Keratinocyte (primary cell): ENCODE results near the gene ANKS1B. TPM values are rescaled to one million over a fixed set of nuclear protein-coding genes. Genes with fewer than 3 reads are reported as not detected.
"Not testable (repeated sequence)": the region's sequence is repeated elsewhere in the genome, so short reads cannot be mapped to it uniquely, and the experiment has no call there.

ENCODE experiments used
- DNase-seq: peaks from one replicate; pipeline ENCODE4 v3.0.0-alpha.2; 2011; ENCODE audit warnings: low read depth, missing footprints, low spot score
- FAIRE-seq: peaks from 2 replicates; lab custom pipeline; 2011; peaks lifted over from hg19 to GRCh38; lab: Jason Lieb, UNC
- H2AFZ ChIP-seq: 2 replicates; pipeline ENCODE4 v1.6.0; 2012; ENCODE audit warnings: low read length, control low read depth, inconsistent platforms; ENCODE audit not compliant: control insufficient read depth
- H3K27ac ChIP-seq: 2 replicates; pipeline ENCODE4 v1.5.1; 2011; ENCODE audit warnings: low read length; ENCODE audit not compliant: control insufficient read depth, insufficient read depth
- H3K27me3 ChIP-seq: 3 replicates; pipeline ENCODE4 v1.6.0; 2011; ENCODE audit warnings: low read length; ENCODE audit not compliant: control insufficient read depth, insufficient read depth; ENCODE audit errors: extremely low read depth
- H3K36me3 ChIP-seq, 2 experiments: 2 replicates in 1 of 2; 3 replicates in 1 of 2; pipeline ENCODE4 v1.5.1; 2011; ENCODE audit warnings: low read length in 2 of 2, mild to moderate bottlenecking in 1 of 2; ENCODE audit not compliant: control insufficient read depth in 2 of 2, insufficient read depth in 2 of 2; ENCODE audit errors: extremely low read depth in 1 of 2
- H3K4me1 ChIP-seq: 3 replicates; pipeline ENCODE4 v1.5.1; 2011; ENCODE audit warnings: low read length; ENCODE audit not compliant: control insufficient read depth, insufficient read depth; ENCODE audit errors: extremely low read depth
- H3K4me2 ChIP-seq: 3 replicates; pipeline ENCODE4 v1.6.0; 2011; ENCODE audit warnings: low read depth, low read length; ENCODE audit not compliant: control insufficient read depth, insufficient read depth; ENCODE audit errors: extremely low read depth
- H3K4me3 ChIP-seq, 3 experiments: fragments of 200-600 bp in 1 of 3; sonication (generic) in 1 of 3; 2 replicates in 2 of 3; 3 replicates in 1 of 3; pipeline ENCODE4 v1.5.1; 2011 to 2016; ENCODE audit warnings: low read length in 3 of 3, mild to moderate bottlenecking in 3 of 3, control low read depth in 2 of 3, inconsistent platforms in 1 of 3, low read depth in 1 of 3, mixed read lengths in 1 of 3, mixed run types in 1 of 3, moderate library complexity in 1 of 3; ENCODE audit not compliant: control insufficient read depth in 2 of 3, insufficient read depth in 2 of 3; ENCODE audit errors: extremely low read depth in 1 of 3
- H3K79me2 ChIP-seq: 2 replicates; pipeline ENCODE4 v1.6.0; 2012; ENCODE audit warnings: low read length; ENCODE audit not compliant: control insufficient read depth, insufficient read depth
- H3K9ac ChIP-seq: 3 replicates; pipeline ENCODE4 v1.6.0; 2011; ENCODE audit warnings: low read length; ENCODE audit not compliant: control insufficient read depth, insufficient read depth; ENCODE audit errors: extremely low read depth
- H3K9me1 ChIP-seq: 3 replicates; pipeline ENCODE4 v1.6.0; 2011; ENCODE audit warnings: low read length; ENCODE audit not compliant: control insufficient read depth, insufficient read depth; ENCODE audit errors: extremely low read depth
- H3K9me3 ChIP-seq: 2 replicates; pipeline ENCODE4 v1.5.1; 2012; ENCODE audit warnings: low read depth, low read length; ENCODE audit not compliant: control insufficient read depth
- H4K20me1 ChIP-seq: 3 replicates; pipeline ENCODE4 v1.6.0; 2011; ENCODE audit warnings: low read length; ENCODE audit not compliant: control insufficient read depth, insufficient read depth; ENCODE audit errors: extremely low read depth
- EZH2 ChIP-seq: IDR thresholded peaks from one replicate; pipeline ENCODE4 v1.6.1; 2012; ENCODE audit warnings: inconsistent platforms, mild to moderate bottlenecking, low read length, moderate library complexity
- dilution Hi-C: fragments of 300-500 bp; cut with MboI; formaldehyde crosslinking; loops from one replicate; pipeline ENCODE4 v1.7.0; 2020; ENCODE audit warnings: low sequenced_read_pairs; ENCODE audit not compliant: extremely low pct_ligation_motif_present
- polyA plus RNA-seq, 5 experiments: library from polyadenylated mRNA; depleted of rRNA in 3 of 5; stranded (reverse) in 3 of 5; stranded (forward) in 1 of 5; unstranded in 1 of 5; fragments of >200 nt; gene quantifications; 1 replicate in 1 of 5; 2 replicates in 3 of 5; 3 replicates in 1 of 5; pipeline versions ENCODE4 v1.2.1 to v1.2.3, GENCODE V29; 2011 to 2012; ENCODE audit warnings: missing spikeins in 2 of 5, low read depth in 1 of 5, low replicate concordance in 1 of 5
- TF ChIP-seq, protein P1 (sequence below), 3 experiments: IDR thresholded peaks in 1 of 3; conservative IDR thresholded peaks in 1 of 3; optimal IDR thresholded peaks in 1 of 3; 2 replicates in 2 of 3; 3 replicates in 1 of 3; pipeline versions ENCODE3 to v1.5.1; 2011; ENCODE audit warnings: low read length in 3 of 3, mild to moderate bottlenecking in 3 of 3, moderate library complexity in 2 of 3, control low read depth in 1 of 3, inconsistent platforms in 1 of 3; ENCODE audit not compliant: insufficient read depth in 2 of 3; ENCODE audit errors: extremely low read depth in 1 of 3

The ANKS1B gene
- polyA plus RNA-seq, 1 donor (not counting 4 experiments of a cell fraction or from before 2014, with no cell fraction given): not detected

DNA sequence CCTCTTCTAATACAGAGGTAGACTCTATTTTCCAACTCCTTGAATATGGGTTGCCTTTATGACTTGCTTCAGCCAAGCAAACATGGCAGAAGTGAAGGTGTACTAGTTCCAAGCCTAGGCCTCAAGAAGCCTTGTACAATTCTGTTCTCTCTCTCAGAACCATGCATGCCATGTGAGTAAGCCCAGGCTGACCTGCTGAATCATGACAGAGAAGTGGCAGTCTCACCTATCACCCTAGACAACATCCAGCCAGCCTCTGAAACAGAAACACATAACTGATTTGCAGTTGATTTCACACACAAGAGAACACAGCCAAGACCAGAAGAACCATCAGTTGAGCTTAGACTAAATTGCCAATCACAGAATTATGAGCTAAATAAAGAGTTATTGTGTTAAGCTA, 180.0 kb downstream of the ANKS1B start:
- no peak overlapping the region for H3K27ac ChIP-seq
- dilution Hi-C loops: no loop called here
- no peak for FAIRE-seq
- no peak overlapping the region for H3K4me3 ChIP-seq
- no peaks in the 10 kb centered on the region for H3K9me1 ChIP-seq
- H3K9me3 ChIP-seq: no peaks in the 10 kb centered on the region
- H4K20me1 ChIP-seq: no peaks in the 10 kb centered on the region
- no peak overlapping the region for H3K4me2 ChIP-seq
- H3K79me2 ChIP-seq: no peaks in the 10 kb centered on the region
- no peak overlapping the region for H3K9ac ChIP-seq
- no peak for TF ChIP-seq EZH2
- TF ChIP-seq, protein P1, sequence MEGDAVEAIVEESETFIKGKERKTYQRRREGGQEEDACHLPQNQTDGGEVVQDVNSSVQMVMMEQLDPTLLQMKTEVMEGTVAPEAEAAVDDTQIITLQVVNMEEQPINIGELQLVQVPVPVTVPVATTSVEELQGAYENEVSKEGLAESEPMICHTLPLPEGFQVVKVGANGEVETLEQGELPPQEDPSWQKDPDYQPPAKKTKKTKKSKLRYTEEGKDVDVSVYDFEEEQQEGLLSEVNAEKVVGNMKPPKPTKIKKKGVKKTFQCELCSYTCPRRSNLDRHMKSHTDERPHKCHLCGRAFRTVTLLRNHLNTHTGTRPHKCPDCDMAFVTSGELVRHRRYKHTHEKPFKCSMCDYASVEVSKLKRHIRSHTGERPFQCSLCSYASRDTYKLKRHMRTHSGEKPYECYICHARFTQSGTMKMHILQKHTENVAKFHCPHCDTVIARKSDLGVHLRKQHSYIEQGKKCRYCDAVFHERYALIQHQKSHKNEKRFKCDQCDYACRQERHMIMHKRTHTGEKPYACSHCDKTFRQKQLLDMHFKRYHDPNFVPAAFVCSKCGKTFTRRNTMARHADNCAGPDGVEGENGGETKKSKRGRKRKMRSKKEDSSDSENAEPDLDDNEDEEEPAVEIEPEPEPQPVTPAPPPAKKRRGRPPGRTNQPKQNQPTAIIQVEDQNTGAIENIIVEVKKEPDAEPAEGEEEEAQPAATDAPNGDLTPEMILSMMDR (optimal IDR thresholded peaks at IDR 0.05 in 1 of 3, IDR thresholded peaks at IDR 0.05 in 1 of 3, conservative IDR thresholded peaks at IDR 0.05 in 1 of 3; ENCODE audit: extremely low read depth in 1 of 3, insufficient read depth in 2 of 3, low read length in 3 of 3): no peak
- DNase-seq: no peak
- H2AFZ ChIP-seq: no peak overlapping the region
- H3K4me1 ChIP-seq: no peaks in the 10 kb centered on the region
- H3K36me3 ChIP-seq: no peaks in the 10 kb centered on the region
- H3K27me3 ChIP-seq: no peaks in the 10 kb centered on the region

DNA sequence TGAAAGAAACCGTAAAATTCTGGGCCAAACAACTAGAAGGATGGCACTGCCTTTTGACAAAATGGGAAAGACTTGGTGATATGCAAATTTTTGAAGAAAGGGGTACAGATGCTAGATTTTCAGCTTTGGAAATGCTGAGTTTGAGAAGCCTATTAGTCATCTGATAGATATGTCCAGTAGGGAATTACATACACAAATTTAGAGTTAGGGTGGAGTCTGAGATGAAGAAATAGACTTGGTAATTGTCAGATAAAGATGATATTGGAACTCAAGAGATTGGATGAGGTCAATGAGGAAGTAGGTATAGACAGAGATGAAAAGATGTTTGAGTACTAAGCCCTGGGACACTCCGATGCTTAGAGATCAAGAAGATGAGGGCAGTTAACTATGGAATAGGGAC, 184.1 kb downstream of the ANKS1B start:
- no peaks in the 10 kb centered on the region for H3K79me2 ChIP-seq
- H3K4me3 ChIP-seq: no peak overlapping the region
- no peak overlapping the region for H3K27ac ChIP-seq
- no peaks in the 10 kb centered on the region for H4K20me1 ChIP-seq
- H3K27me3 ChIP-seq: no peaks in the 10 kb centered on the region
- H2AFZ ChIP-seq: no peak overlapping the region
- DNase-seq: no peak
- dilution Hi-C loops: no loop called here
- TF ChIP-seq, protein P1 (optimal IDR thresholded peaks at IDR 0.05 in 1 of 3, IDR thresholded peaks at IDR 0.05 in 1 of 3, conservative IDR thresholded peaks at IDR 0.05 in 1 of 3; ENCODE audit: extremely low read depth in 1 of 3, insufficient read depth in 2 of 3, low read length in 3 of 3): no peak
- TF ChIP-seq EZH2: no peak
- no peaks in the 10 kb centered on the region for H3K9me3 ChIP-seq
- no peak for FAIRE-seq
- no peaks in the 10 kb centered on the region for H3K36me3 ChIP-seq
- H3K4me2 ChIP-seq: no peak overlapping the region
- H3K9ac ChIP-seq: no peak overlapping the region
- no peaks in the 10 kb centered on the region for H3K4me1 ChIP-seq
- no peaks in the 10 kb centered on the region for H3K9me1 ChIP-seq

DNA sequence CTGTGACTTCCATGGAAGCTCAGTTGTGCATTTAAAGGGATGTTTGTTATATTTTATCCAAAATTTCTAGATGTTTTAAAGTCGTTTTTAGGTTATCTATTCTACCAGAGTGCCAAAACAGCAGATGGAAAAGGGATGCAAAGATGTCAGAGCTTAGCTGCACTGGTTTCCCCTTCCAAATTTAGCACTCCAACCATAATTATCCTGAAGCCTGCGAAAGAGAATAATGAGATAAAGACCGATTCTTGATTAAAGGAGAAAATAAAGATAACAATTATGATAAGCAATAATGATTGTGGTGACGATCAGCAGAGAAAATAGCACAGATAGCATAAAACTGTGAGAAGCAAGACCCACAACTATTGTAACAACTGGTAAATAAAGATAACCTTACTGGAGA, 186.8 kb downstream of the ANKS1B start:
- H3K79me2 ChIP-seq, H3K4me2 ChIP-seq, H3K9me3 ChIP-seq, H3K27ac ChIP-seq, H3K4me3 ChIP-seq, FAIRE-seq, H2AFZ ChIP-seq, dilution Hi-C loops, H3K36me3 ChIP-seq, DNase-seq, H3K9ac ChIP-seq, H3K4me1 ChIP-seq, H3K27me3 ChIP-seq, H3K9me1 ChIP-seq, H4K20me1 ChIP-seq: not testable (repeated sequence)
